Stimulated activated CD4-positive, alpha-beta T cell treated with anti-CD3 and anti-CD28 coated beads, Interleukin-1b, Interleukin-23, amount 100 ng/mL, for 1 hour (primary cell): ENCODE data around the gene HEPACAM.

Experiments
- DNase-seq, 2 donors: peaks; one replicate each; pipeline ENCODE4 v3.0.0-alpha.2; 2020; ENCODE audit warnings: low read depth in 2 of 2

HEPACAM gene

DNA sequence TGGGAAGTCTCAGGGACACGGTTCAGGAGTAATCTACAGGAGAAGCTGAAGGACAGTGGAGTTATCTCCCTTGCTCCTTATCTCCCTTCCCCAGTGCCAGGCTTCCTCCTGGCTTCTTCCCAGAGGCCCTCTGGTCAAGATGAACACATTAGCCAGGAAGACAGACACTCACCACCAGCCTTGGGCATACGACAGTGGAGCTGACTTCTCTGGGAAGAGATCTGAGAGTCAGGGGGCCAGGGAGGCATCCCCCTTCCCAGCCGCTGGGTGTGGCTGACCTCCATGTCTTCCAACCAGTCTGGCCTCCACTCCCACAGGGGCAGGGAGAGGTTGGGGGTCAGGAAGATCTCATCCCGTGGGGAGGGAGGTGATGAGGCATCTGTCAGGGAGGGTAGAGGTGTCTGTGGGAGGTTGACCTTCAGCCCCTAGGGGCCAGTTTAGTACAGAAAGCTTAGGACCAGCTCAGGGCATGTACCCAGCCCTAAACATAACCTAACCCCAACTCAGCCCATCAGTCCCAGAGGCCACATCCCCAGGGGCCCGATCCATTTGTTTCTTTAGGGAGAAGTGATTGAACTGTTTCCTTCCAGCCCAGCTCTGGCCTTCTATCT, 50.9 kb downstream of the HEPACAM start:
- no peak for DNase-seq

DNA sequence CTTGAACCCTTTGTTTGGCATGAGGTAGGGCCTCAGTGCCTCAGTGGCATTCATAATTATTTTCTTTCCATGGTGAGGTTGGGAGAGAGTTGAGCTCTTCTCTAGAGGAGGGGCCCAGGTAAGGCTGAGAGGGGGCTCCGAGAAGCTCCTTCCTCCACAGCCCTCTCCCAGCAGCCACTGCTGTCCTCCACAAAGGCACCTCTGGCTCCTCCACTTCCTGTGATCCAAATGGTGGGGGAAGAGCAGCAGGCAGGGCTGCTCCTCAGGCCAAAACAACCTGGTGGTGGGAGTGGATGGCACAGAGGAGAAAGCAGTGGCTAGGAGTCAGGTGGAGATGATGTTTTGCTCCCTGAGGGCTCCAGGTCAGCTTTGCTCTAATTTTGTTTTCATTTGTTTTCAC, 51.5 kb downstream of the HEPACAM start:
- no peak for DNase-seq

DNA sequence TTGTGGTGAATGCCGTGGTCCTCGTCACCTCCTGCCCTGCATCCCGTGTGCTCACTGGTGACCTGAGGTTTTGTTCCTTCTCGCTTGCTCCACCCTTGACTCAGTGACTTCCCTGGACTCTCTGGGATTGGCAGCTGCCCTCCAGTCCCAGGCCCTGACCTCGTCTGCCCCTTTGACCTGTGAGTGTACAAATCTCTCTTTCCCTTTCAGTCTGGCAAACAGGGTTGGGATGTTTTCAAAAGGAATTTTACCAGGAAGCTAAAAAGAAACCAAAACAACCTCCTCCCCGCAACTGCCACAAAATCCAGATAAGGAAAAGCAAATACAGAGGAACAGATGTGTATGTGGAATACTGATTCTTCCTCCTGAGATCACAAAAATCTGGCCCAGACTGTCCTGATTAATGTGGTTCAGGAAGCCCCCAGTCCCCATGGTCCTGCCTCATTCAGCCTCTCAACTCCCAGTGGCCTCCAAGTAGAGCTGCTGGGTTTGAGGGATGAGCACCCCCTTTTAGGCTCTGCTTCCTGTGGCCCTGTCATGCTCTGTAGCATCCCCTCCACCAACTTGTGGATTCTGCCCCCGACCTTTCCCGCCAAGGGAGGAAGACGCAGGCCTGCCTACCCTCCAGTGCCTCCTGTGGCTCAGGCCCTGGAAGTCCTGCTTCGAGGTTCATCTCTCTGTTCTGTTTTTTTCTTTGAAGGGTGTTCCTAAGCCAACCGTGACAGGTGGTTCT, 53.3 kb downstream of the HEPACAM start:
- DNase-seq = no peak

DNA sequence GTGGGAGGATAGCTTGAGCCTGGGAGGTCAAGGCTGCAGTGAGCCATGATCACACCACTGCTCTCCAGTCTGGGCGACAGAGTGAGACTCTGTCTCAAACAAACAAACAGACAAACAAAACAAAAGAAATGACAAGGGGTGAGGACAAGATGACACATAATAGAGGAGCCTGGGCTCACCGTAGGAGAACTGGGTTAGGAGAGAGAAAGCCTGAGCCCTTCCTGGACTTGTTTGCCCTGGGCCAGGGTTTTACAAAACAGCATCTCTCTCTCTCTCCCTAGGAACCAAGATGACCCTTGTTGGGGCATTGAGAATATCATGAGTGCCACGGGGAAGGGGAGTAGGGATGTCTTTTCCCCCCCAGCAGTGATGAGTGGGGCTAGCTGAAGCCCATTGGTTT, 54.9 kb downstream of the HEPACAM start:
- DNase-seq = no peak

DNA sequence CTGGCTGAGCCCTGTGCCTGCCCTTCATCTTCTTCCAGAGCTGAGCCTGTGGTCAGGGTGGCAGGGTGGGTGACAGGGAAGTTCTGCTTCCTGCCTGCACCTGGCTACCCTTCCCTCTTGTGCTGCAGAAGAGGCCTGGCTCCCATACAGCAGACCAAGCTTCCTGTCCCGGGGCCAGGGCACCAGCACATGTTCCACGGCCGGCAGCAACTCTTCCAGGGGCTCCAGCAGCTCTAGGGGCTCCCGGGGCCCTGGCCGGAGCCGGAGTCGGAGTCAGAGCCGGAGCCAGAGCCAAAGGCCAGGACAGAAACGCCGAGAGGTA, 55.6 kb downstream of the HEPACAM start:
- DNase-seq = no peak

DNA sequence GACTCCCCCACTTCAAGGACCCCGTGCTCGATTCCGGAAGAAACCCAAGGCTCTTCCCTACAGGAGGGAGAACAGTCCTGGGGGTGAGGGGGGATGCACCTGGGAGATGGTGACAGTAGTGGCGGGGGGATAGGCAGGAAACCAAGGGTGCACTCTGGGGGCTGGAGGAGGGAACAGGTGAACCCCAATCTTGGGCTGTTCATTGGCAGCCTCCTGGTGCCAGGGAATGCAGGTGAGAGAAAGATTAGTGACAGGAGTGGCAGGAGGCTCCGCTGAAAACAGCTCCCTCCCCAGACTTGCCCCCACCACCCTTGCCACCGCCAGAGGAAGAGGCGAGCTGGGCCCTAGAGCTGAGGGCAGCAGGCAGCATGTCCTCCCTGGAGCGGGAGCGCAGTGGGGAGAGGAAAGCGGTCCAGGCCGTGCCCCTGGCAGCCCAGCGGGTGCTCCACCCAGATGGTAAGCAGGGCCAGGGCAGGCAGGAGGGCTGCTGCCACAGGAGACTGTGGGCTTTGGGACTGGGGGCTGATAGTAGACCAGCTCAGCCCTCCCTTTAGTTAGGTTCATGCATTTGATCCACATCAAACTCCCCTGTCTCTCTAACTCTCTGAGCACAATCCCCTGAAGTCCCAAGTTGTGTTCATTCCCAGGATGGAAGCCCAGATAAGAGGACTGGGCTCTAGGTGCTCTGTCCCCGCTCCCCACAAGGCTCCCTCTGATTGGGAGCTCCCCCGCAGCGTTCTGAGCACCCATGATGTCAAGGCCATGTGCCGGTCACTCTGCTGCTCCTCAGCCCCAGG, 56.2 kb downstream of the HEPACAM start:
- DNase-seq = no peak

DNA sequence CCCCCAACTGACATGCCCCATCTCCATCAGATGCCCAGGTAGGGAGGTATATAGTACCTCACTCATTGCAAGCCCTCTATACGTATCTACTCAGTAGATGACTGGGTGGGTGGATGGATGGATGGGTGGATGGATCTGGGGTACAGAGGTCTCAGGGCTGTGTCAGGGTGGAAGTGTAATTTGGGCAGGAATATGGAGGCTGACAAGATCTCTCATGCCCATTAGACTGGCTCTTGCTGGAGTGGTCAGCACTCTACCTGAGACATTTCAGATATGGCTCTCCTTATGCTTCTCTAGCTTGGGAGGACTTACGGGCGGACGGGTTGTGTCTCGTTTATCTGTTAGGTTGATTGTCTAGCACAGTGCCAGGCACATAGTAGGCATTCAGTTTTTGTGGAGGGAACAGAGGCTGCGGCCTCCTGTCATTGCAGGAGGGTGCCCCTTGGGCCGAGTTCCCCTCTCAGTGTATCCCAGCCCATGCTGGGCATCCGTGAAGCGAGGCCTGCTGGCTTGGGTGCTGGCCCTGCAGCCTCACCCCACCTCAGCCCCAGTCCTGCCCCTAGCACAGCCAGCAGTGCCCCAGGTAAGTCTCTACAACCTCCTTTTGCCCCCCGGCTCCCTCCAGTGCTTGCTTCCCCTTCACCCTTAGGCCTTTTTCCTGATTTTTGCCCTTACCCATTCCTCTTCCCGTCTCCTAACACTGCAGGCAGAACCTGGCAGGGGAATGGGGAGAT, 56.9 kb downstream of the HEPACAM start:
- DNase-seq = no peak

DNA sequence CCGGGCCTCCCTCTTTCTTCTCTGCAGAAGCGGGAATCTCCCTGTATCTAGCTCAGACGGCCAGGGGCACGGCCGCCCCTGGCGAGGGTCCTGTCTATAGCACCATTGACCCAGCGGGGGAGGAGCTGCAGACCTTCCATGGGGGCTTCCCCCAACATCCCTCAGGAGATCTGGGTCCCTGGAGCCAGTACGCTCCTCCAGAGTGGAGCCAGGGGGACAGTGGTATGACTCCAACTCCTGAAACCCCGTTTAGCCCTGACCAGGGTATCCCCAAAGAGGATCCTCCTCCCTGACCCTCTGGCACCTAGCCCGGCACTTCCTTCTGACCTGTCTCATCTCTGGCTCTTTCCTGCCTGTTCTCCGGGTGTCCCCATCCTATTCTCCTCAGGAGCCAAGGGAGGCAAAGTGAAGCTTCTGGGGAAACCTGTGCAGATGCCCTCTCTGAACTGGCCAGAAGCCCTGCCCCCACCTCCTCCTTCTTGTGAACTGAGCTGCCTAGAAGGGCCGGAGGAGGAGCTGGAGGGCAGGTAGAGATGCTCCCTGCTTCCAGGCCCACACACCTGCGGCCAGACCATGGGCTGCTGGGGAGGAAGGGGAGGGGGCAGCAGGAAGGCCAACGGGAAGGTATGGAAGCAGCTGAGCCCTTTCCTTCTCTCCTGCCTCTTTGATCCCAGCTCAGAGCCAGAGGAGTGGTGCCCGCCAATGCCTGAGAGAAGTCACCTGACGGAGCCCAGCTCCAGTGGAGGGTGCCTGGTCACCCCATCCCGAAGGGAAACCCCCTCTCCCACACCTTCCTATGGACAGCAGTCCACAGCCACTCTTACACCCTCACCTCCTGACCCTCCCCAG, 57.7 kb downstream of the HEPACAM start:
- DNase-seq = no peak

DNA sequence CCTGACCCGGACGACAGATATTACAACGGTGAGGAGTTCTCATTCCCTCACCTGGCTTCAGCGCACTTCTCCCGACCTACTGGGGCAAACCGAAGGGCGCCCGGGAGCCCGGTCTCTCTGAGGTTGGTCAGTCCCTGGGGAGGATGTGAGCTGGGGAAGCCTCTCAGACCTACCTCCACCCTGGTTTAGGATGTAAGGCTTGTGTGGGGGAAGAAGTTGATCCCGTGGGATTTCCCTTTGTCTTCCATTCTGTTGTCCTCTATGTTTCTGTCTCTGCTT, 58.3 kb downstream of the HEPACAM start:
- no peak for DNase-seq

DNA sequence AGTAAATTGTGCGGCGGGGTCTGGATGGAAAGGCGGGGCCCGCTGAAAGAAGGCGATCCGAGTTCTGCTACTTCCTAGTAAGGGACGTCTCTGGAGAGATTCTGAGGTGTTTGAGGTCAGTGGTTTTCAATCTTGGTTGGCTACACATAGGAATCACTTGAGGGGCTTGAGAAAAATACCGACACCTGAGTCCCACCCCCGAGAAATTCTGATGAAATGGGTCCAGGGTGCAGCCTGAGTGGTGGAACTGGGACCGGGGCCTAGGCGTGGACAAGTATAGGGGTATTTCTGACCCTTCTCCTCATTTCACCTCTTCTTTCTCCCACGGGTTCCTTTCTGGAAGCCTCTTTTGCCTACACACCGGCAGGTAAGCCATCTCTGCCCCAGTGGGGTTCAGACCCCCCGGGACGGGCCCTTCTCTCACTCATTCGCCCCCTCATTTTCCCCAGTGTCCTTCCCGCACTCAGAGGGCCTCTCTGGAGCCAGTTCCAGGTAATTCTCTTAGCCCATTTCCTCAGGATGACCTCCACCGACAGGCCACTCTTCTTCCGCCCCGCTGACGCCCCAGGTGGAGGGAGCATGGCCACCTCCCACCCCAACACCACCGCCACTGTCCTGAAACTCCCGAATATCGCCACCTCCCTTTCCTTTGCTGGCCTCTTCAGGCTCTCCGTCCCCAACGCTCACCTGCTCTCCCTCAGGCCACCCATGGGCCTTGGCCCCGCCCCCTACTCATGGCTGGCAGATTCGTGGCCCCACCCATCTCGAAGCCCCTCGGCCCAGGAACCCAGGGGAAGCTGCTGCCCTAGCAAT, 58.8 kb downstream of the HEPACAM start:
- no peak for DNase-seq

DNA sequence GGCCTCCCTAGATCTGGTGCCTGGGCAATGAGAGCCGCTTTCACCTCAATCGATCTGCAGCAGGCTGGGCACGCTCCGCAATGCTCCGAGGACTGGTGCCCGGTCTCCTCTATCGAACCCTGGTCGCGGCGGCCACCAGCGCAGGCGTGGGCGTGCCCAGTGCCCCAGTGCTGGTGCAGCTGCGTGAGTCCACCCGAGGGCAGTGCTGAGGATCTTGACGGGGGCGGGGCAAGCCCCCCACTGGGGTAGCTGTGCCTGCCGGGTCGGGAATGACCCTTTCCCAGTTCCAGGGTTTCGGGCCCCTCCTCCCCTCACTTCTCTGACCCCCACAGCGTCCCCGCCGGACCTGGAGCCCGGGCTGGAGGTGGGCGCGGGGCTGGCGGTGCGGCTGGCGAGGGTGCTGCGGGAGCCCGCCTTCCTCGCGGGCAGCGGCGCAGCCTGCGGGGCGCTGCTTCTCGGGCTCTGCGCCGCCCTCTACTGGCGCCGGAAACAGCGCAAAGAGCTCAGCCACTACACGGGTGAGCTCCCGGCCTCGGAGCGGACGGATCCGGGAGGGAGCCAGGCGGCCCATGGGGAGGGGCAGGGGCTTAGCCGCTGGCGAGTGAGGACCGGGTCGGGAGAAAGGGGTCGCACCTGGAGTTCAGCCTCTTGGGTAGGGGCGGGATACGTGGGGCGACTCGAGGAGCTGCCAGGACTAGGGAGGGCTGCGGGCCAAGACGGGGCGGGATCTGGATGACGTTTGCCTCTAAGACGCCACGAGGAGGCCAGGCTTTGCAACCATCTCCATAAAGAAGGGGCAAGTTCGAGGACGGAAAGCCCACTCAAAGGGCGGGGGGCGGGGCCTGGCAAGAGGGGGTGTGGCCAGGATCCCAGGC, 59.7 kb downstream of the HEPACAM start:
- DNase-seq = peak; percentile 37 to 59

DNA sequence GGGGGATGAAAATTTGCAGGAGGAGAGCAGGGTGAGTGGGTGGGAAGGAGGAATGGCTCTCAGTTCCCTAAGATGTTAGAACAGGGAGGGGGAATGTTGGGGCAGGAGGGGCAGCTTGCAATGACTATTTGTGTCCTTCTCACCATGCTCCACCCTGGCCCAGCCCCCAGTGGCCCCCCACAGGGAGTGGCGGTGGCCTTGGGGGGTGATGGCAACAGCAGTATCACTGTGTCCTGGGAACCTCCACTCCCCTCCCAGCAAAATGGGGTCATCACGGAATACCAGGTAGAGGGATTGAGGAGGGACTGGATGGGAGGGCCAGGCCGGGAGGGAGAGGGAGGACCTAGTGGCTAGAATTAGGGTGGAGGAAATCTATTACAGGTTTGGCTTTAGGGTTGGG, 60.4 kb downstream of the HEPACAM start:
- DNase-seq = no peak

DNA sequence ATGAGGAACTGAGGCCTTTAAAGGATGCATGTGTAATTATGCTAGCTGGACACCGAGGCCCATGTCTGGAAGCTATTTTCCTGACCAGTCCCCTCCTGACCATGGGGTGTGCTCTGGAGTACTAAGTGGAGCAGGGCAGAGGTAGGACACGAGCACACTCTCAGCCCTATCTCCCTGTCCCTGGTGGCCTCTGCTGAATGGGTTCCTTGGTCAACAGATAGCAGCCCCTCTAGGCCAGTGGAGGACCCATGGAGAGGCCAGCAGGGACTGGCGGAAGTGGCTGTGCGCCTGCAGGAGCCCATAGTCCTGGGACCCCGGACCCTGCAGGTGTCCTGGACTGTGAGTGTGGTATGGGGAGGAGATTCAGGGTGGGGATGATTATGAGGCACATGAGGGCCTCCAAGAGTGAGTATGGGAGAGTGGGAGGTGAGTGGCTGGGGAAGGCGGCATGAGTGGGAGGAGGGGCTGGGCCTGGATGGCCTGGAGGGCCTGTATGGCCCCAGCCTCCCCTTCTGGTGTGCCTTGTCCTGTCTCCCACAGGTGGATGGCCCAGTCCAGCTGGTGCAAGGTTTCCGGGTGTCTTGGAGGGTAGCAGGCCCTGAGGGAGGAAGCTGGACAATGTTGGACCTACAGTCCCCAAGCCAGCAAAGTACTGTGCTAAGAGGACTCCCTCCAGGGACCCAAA, 61.1 kb downstream of the HEPACAM start:
- no peak for DNase-seq

DNA sequence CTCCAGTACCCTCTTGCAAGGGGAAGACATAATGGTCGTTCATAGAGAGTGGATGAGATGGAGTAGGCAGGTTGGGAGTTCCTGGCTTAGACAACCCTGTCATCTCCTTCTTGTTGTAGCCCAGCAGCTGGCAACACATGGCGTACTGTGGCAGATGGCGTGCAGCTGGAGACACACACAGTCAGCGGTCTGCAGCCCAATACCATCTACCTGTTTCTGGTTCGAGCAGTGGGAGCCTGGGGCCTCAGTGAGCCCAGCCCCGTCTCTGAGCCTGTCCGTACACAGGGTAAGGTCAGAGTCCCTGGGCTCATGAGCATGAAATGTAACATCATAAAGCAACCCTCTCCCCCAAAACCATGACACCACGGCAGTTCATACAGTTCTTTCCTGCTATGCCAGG, 61.9 kb downstream of the HEPACAM start:
- DNase-seq = no peak

DNA sequence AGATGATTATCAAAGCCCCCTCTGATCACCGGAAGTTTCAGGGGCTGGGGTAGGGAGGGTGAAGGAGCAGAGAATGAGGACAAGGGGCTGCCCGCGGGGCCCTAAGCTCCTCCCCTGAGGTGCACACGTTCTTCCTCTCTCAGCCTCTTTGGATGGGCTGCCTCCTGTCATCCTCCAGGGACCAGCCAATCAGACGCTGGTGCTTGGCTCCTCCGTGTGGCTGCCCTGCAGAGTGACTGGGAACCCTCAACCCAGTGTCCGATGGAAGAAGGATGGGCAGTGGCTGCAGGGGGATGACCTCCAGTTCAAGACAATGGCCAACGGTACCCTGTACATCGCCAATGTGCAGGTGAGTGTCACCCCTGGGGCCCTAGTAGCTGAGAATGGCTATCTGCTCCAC, 63.1 kb downstream of the HEPACAM start:
- DNase-seq = no peak

DNA sequence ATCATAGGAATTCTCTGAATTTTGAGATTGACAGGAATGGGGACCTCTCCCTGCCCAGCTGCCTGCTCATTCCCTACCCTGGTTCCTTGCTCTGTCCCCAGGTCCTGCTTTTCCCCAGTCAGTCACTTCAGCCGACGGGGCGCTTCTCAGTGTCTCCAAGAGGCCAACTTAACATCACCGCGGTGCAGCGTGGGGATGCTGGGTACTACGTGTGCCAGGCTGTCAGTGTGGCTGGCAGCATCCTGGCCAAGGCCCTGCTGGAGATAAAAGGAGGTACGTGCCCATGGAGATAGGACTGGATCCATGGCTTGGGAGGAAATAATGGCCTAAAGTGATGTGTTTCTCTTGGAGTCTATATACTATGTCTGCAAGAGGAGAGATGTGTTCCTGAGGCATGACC, 63.6 kb downstream of the HEPACAM start:
- no peak for DNase-seq

DNA sequence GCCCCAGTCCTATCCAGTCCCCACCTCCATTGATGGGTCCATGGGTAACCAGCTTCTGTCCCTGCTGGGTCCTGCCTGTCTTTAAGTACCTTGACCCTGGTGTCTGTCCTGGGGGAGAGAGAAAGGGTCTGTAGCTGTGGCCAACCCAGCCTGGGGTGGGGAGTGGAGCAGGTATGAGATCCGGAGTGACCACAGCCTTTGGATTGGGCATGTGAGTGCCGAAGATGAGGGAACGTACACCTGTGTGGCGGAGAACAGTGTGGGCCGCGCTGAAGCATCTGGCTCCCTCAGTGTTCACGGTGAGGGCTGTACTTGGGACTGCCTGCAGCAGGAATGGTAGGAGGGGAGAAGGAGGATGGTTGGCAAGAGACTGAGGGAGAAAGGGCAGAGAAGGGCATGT, 65.4 kb downstream of the HEPACAM start:
- no peak for DNase-seq

DNA sequence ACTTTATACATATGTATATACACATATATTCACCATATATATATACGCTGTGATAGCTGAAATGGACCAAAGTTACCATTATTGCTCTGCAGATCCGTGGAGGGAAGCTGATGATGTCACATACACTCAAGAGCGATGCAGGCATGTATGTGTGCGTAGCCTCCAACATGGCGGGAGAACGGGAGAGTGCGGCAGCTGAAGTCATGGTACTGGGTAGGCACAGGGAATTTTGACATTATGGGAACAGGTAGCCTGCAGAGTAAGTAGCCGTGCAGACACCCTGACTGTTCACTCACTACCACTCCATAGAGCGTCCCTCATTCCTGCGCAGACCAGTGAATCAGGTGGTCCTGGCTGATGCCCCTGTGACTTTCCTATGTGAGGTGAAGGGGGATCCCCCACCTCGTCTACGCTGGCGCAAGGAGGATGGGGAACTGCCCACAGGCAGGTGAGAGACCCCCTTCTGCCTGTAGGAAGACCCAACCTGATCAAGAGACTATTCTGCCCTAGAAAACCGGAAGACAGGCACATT, 65.9 kb downstream of the HEPACAM start:
- DNase-seq = no peak

DNA sequence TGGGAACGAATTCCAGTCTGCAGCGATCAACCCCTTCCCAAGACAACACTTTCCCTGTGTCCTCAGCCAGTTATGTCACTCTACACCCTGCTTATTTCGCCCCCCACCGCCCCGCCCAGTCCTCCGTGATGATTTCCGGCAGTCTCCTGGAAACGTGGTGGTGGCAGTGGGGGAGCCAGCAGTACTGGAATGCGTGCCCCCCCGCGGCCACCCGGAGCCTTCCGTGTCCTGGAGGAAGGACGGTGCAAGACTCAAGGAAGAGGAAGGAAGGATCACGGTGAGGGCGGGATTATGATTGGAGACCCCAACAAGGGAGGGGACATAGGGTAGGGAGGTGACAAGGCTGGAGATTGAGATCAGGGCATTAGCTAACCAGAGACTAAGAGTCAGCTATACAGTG, 66.5 kb downstream of the HEPACAM start:
- no peak for DNase-seq
